ENCODE data around the gene RALGPS2. TPM values are rescaled to one million over a fixed set of nuclear protein-coding genes. Genes with fewer than 3 reads are reported as not detected.

The RALGPS2 gene
- total and polyA plus RNA-seq, 7 donors: 6.6 to 24.3 (median 14.3) TPM

- no peak overlapping the region for H3K4me3 ChIP-seq
- intact Hi-C loops (cut with DNase I): no loop called here
- H3K4me1 ChIP-seq: peaks cover 0 to 54% (median 48%) of the 10 kb centered on the region in 4 donors
- H3K27me3 ChIP-seq: no peaks in the 10 kb centered on the region
- 61 to 71% methylated on average over 1 of the region's 1 CpG for WGBS, 2 donors
- peak overlapping the region in 3 of 4 donors; percentile 70 to 74 (median 73) for H3K27ac ChIP-seq
- TF ChIP-seq EP300 (IDR thresholded peaks at IDR 0.05): no peak
- no peak for TF ChIP-seq CTCF (IDR thresholded peaks at IDR 0.05)
- TF ChIP-seq POLR2AphosphoS5 (IDR thresholded peaks at IDR 0.05): peak in 3 of 4 donors; percentile 44 to 69 (median 62)
- no peak for DNase-seq
- H3K36me3 ChIP-seq: no peaks in the 10 kb centered on the region
- H3K9me3 ChIP-seq: no peaks in the 10 kb centered on the region
Observed at GRCh38 chr1:178955391-178955954, 230.4 kb downstream of the RALGPS2 start.

- 91 to 93% methylated on average over 9 of the region's 9 CpGs for WGBS, 2 donors
- peaks cover 0 to 34% (median 29%) of the 10 kb centered on the region in 4 donors for H3K4me1 ChIP-seq
- no peak overlapping the region for H3K4me3 ChIP-seq
- H3K27me3 ChIP-seq: no peaks in the 10 kb centered on the region
- TF ChIP-seq EP300 (IDR thresholded peaks at IDR 0.05): no peak
- TF ChIP-seq CTCF (IDR thresholded peaks at IDR 0.05): no peak
- TF ChIP-seq POLR2A (IDR thresholded peaks at IDR 0.05): no peak
- no peak for TF ChIP-seq POLR2AphosphoS5 (IDR thresholded peaks at IDR 0.05)
- H3K27ac ChIP-seq: no peak overlapping the region
- DNase-seq: no peak
- no peaks in the 10 kb centered on the region for H3K36me3 ChIP-seq
- H3K9me3 ChIP-seq: no peaks in the 10 kb centered on the region
- intact Hi-C loops (cut with DNase I): no loop called here
Observed at GRCh38 chr1:178958491-178958890, 233.4 kb downstream of the RALGPS2 start.

GRCh38 chr1:178959543-178960460 lies 234.8 kb downstream of the RALGPS2 start:
- peaks cover 0 to 2% (median 0%) of the 10 kb centered on the region in 4 donors for H3K9me3 ChIP-seq
- H3K27ac ChIP-seq: no peak overlapping the region
- H3K4me3 ChIP-seq: no peak overlapping the region
- H3K27me3 ChIP-seq: no peaks in the 10 kb centered on the region
- intact Hi-C loops (cut with DNase I): no loop called here
- peaks cover 0 to 21% (median 16%) of the 10 kb centered on the region in 4 donors for H3K4me1 ChIP-seq
- H3K36me3 ChIP-seq: no peaks in the 10 kb centered on the region
- no peak for DNase-seq
- 87% methylated on average over 17 of the region's 17 CpGs for WGBS, 2 donors
- TF ChIP-seq EP300 (IDR thresholded peaks at IDR 0.05): no peak
- TF ChIP-seq POLR2A (IDR thresholded peaks at IDR 0.05): no peak
- TF ChIP-seq POLR2AphosphoS5 (IDR thresholded peaks at IDR 0.05): no peak
- TF ChIP-seq CTCF (IDR thresholded peaks at IDR 0.05): no peak

GRCh38 chr1:178960482-178961240 lies 235.6 kb downstream of the RALGPS2 start:
- Histone ChIP-seq H3K36me3 (no peaks in the 10 kb centered on the region), H3K9me3 (peaks cover 0 to 3% (median 0%) of the 10 kb centered on the region in 4 donors), H3K27ac (no peak overlapping the region), H3K4me3 (no peak overlapping the region), H3K4me1 (peaks cover 0 to 13% (median 8%) of the 10 kb centered on the region in 4 donors), H3K27me3 (no peaks in the 10 kb centered on the region)
- intact Hi-C loops (cut with DNase I): no loop called here
- 79 to 83% methylated on average over 9 of the region's 9 CpGs for WGBS, 2 donors
- DNase-seq: no peak
- TF ChIP-seq EP300 (IDR thresholded peaks at IDR 0.05) (no peak), POLR2AphosphoS5 (IDR thresholded peaks at IDR 0.05) (no peak), POLR2A (IDR thresholded peaks at IDR 0.05) (no peak), CTCF (IDR thresholded peaks at IDR 0.05) (no peak)

All from sigmoid colon (tissue), 7 donors.